ENCODE results near the gene OR10AD1.

- TF ChIP-seq CTCF (IDR thresholded peaks at IDR 0.05) = no peak
- no peak for TF ChIP-seq POLR2A (IDR thresholded peaks at IDR 0.05)
- TF ChIP-seq POLR2AphosphoS5 (IDR thresholded peaks at IDR 0.05) = no peak
- TF ChIP-seq EP300 (IDR thresholded peaks at IDR 0.05) = no peak
These were observed 26.7 kb downstream of the OR10AD1 start for GRCh38 chr12:48176417-48176751.
